Endothelial cell of umbilical vein (primary cell): ENCODE measurements around the gene PLA2R1.

Experiments used
- POLR2A ChIP-seq: IDR thresholded peaks from 2 replicates; pipeline ENCODE4 v1.6.1; 2012; ENCODE audit warnings: low read depth, mild to moderate bottlenecking, control low read depth, low read length
- TF ChIP-seq, protein P1 (sequence below), 2 donors: IDR thresholded peaks; 1 replicate in 1 of 2; 2 replicates in 1 of 2; pipeline ENCODE4 v1.5.1; 2011; ENCODE audit warnings: low read length in 2 of 2, mild to moderate bottlenecking in 2 of 2, moderate library complexity in 2 of 2, control low read depth in 1 of 2, inconsistent platforms in 1 of 2, low read depth in 1 of 2; ENCODE audit not compliant: insufficient read depth in 1 of 2; ENCODE audit errors: extremely low read depth in 1 of 2

GRCh38 chr2:160052531-160052930 lies 9.9 kb downstream of the PLA2R1 start:
- no peak for TF ChIP-seq POLR2A
- TF ChIP-seq, protein P1, sequence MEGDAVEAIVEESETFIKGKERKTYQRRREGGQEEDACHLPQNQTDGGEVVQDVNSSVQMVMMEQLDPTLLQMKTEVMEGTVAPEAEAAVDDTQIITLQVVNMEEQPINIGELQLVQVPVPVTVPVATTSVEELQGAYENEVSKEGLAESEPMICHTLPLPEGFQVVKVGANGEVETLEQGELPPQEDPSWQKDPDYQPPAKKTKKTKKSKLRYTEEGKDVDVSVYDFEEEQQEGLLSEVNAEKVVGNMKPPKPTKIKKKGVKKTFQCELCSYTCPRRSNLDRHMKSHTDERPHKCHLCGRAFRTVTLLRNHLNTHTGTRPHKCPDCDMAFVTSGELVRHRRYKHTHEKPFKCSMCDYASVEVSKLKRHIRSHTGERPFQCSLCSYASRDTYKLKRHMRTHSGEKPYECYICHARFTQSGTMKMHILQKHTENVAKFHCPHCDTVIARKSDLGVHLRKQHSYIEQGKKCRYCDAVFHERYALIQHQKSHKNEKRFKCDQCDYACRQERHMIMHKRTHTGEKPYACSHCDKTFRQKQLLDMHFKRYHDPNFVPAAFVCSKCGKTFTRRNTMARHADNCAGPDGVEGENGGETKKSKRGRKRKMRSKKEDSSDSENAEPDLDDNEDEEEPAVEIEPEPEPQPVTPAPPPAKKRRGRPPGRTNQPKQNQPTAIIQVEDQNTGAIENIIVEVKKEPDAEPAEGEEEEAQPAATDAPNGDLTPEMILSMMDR (IDR thresholded peaks at IDR 0.05; ENCODE audit: extremely low read depth in 1 of 2, insufficient read depth in 1 of 2, low read depth in 1 of 2, low read length in 2 of 2), result no peak
